Smooth muscle cell (in vitro differentiated cells): ENCODE results near the gene CAPN11. TPM values are rescaled to one million over a fixed set of nuclear protein-coding genes. Genes with fewer than 3 reads are reported as not detected.

Source experiments
- DNase-seq: peaks from one replicate; lab custom pipeline; 2025; ENCODE audit not compliant: unreplicated experiment; lab: John Stamatoyannopoulos, UW
- H2AFZ ChIP-seq: fragments of 200-600 bp; sonication (generic); 2 replicates; pipeline ENCODE4 v1.6.0; 2016; ENCODE audit warnings: antibody characterized with exemption, low read depth, mild to moderate bottlenecking
- H3F3A ChIP-seq: fragments of 200-600 bp; sonication (generic); 2 replicates; pipeline ENCODE4 v1.6.0; 2017; ENCODE audit warnings: antibody characterized with exemption, low read depth
- H3K27ac ChIP-seq: fragments of 200-600 bp; sonication (generic); 2 replicates; pipeline ENCODE4 v1.5.1; 2016; ENCODE audit warnings: low read depth, mild to moderate bottlenecking
- H3K27me3 ChIP-seq: fragments of 200-600 bp; sonication (generic); 2 replicates; pipeline ENCODE4 v1.6.1; 2016; ENCODE audit warnings: low read depth, mild to moderate bottlenecking
- H3K36me3 ChIP-seq: fragments of 200-600 bp; sonication (generic); 2 replicates; pipeline ENCODE4 v1.5.1; 2016; ENCODE audit warnings: low read depth
- H3K4me1 ChIP-seq: fragments of 200-600 bp; sonication (generic); 2 replicates; pipeline ENCODE4 v1.5.1; 2016; ENCODE audit warnings: low read depth
- H3K4me2 ChIP-seq: fragments of 200-600 bp; sonication (generic); 2 replicates; pipeline ENCODE4 v1.6.0; 2016; ENCODE audit warnings: mild to moderate bottlenecking
- H3K4me3 ChIP-seq: fragments of 200-600 bp; sonication (generic); 2 replicates; pipeline ENCODE4 v1.5.1; 2016; ENCODE audit warnings: mild to moderate bottlenecking
- H3K79me2 ChIP-seq: fragments of 200-600 bp; sonication (generic); 2 replicates; pipeline ENCODE4 v1.6.0; 2016; ENCODE audit warnings: low read depth, mild to moderate bottlenecking
- H3K9ac ChIP-seq: fragments of 200-600 bp; sonication (generic); 2 replicates; pipeline ENCODE4 v1.6.0; 2016; ENCODE audit warnings: low read depth
- H3K9me3 ChIP-seq: fragments of 200-600 bp; sonication (generic); replicated peaks from 2 replicates; pipeline ENCODE4 v1.5.1; 2016; ENCODE audit warnings: low read depth
- H4K20me1 ChIP-seq: fragments of 200-600 bp; sonication (generic); 2 replicates; pipeline ENCODE4 v1.6.0; 2016; ENCODE audit warnings: low read depth
- WGBS: methylation state at CpG from one replicate; pipeline ENCODE4 v1.1.7; 2016; ENCODE audit warnings: low lambda C conversion rate; 5-methylcytosine and 5-hydroxymethylcytosine counted together
- polyA plus RNA-seq: library from polyadenylated mRNA; unstranded; fragments of >200 nt; fragmentation: Nextera tagmentation; extraction: Ambion mirVana; gene quantifications from 2 replicates; pipeline ENCODE4 v1.2.1, GENCODE V29; 2016
- total RNA-seq: library from RNA; depleted of rRNA; stranded (reverse); fragments of >200 nt; gene quantifications from 2 replicates; pipeline ENCODE4 v1.2.3, GENCODE V29; 2014
- TF ChIP-seq, protein P1 (sequence below): fragments of 200-600 bp; sonication (generic); IDR thresholded peaks from 2 replicates; pipeline ENCODE4 v1.5.1; 2017; ENCODE audit warnings: borderline replicate concordance, mild to moderate bottlenecking, antibody characterized with exemption; ENCODE audit not compliant: insufficient read depth, poor library complexity, severe bottlenecking

The CAPN11 gene
- total and polyA plus RNA-seq, 2 experiments from 2014 or later = 0.31 TPM; not detected in 1

DNA sequence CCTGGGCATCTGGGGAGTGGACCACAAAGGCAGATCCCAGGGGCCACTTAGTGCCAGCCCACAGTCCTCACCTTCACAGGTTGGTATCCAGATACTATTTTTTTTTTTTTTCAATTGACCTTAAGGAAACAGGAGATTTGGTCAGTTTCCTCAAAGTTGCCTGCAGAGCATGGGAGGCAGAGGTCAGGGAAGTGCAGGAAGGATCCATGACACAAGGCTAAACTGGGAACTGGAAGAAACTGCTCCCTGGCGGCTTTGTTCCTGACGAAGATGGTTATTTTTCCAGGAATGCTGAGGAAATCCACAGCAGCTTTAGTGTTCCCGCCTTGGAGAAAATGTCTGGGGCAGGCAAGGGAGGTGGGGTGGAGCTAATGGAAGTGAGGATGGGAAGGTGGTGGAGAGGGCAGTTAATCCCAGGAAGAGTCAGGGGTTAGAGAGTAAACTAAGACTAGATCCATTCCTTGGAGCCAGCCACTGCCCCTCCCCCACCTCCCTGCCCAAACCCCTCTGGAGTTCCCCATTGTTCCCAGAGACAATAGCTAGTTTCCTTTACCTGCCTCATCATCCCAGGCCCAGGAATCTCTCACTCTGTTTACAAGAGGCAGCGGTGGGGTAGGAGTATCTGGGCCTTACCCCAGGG, 43.8 kb downstream of the CAPN11 start:
- TF ChIP-seq, protein P1, sequence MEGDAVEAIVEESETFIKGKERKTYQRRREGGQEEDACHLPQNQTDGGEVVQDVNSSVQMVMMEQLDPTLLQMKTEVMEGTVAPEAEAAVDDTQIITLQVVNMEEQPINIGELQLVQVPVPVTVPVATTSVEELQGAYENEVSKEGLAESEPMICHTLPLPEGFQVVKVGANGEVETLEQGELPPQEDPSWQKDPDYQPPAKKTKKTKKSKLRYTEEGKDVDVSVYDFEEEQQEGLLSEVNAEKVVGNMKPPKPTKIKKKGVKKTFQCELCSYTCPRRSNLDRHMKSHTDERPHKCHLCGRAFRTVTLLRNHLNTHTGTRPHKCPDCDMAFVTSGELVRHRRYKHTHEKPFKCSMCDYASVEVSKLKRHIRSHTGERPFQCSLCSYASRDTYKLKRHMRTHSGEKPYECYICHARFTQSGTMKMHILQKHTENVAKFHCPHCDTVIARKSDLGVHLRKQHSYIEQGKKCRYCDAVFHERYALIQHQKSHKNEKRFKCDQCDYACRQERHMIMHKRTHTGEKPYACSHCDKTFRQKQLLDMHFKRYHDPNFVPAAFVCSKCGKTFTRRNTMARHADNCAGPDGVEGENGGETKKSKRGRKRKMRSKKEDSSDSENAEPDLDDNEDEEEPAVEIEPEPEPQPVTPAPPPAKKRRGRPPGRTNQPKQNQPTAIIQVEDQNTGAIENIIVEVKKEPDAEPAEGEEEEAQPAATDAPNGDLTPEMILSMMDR = no peak
- H3K4me1 ChIP-seq = peaks cover 22% of the 10 kb centered on the region
- no peak overlapping the region for H2AFZ ChIP-seq
- DNase-seq = no peak
- no peak overlapping the region for H3K9ac ChIP-seq
- no peaks in the 10 kb centered on the region for H3K36me3 ChIP-seq
- no peaks in the 10 kb centered on the region for H3K9me3 ChIP-seq
- no peak overlapping the region for H3K4me2 ChIP-seq
- no peaks in the 10 kb centered on the region for H3F3A ChIP-seq
- H3K79me2 ChIP-seq = no peaks in the 10 kb centered on the region
- H3K27ac ChIP-seq = no peak overlapping the region
- H3K27me3 ChIP-seq = no peaks in the 10 kb centered on the region
- WGBS = 76% methylated on average over 4 of the region's 4 CpGs
- no peaks in the 10 kb centered on the region for H4K20me1 ChIP-seq
- no peak overlapping the region for H3K4me3 ChIP-seq

DNA sequence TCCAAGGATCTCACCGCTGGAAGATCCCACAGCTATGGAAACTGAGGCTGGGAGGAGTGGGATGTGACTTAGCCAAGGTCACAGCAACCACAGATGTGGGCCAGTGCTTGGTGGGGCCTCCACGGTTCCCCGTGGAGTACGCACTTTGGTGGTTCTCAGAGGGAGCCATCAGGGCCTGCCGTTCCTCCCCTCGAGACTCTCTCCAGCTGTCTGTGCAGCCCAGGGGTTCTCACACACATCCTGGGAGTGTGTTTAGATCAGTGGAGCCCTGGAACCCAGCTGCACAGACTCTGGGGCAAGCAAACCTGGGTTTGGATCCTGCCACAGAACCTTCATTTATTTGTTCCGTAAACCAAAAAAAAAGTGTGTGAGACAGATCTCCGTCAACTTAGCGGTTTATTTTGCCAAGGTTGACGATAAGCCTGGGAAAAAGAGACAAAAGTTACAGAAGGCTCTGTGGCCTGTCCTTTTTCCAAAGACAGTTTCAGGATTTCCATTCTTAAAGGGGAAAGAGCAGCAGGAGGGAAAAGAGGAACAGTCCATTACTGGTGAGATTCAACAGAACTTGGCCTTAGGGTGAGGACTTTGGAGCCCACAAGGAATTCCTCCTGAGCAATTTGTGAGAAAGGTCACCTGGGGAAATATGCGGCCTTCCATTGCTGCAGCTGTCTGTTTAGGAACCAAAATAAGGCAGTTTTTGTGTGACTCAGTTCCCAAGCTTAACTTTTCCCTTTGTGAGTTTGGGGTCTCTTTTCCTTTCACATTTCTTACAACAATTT, 44.5 kb downstream of the CAPN11 start:
- Histone ChIP-seq H3K9ac (no peak overlapping the region), H3K4me2 (no peak overlapping the region), H4K20me1 (no peaks in the 10 kb centered on the region), H3K79me2 (no peaks in the 10 kb centered on the region), H3K4me1 (peaks cover 22% of the 10 kb centered on the region), H3F3A (no peaks in the 10 kb centered on the region), H3K36me3 (no peaks in the 10 kb centered on the region), H2AFZ (no peak overlapping the region), H3K27ac (no peak overlapping the region), H3K27me3 (no peaks in the 10 kb centered on the region), H3K9me3 (no peaks in the 10 kb centered on the region), H3K4me3 (no peak overlapping the region)
- TF ChIP-seq, protein P1 = no peak
- DNase-seq = no peak
- 74% methylated on average over 11 of the region's 11 CpGs for WGBS

DNA sequence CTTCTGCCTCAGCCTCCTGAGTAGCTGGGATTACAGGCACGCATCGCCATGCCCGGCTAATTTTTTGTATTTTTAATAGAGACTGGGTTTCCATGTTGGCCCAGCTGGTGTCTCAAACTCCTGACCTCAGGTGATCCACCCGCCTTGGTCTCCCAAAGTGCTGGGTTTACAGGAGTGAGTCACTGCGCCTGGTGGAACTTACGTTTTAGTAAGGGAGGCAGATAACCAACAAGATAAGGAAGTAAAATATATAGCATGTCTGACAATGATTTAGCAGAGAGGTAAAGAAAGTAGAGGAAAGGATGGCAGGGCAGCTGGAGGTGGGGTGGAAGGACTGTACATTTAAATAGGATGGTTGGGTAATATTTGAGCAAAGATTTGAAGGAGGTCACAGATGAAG, 45.3 kb downstream of the CAPN11 start:
- H3K27me3 ChIP-seq = no peaks in the 10 kb centered on the region
- WGBS = 64% methylated on average over 6 of the region's 6 CpGs
- H3K27ac ChIP-seq = no peak overlapping the region
- TF ChIP-seq, protein P1 = no peak
- H3K9me3 ChIP-seq = no peaks in the 10 kb centered on the region
- H3K79me2 ChIP-seq = no peaks in the 10 kb centered on the region
- no peak overlapping the region for H3K9ac ChIP-seq
- H3K36me3 ChIP-seq = no peaks in the 10 kb centered on the region
- H3K4me3 ChIP-seq = no peak overlapping the region
- H2AFZ ChIP-seq = no peak overlapping the region
- no peaks in the 10 kb centered on the region for H3F3A ChIP-seq
- no peak overlapping the region for H3K4me2 ChIP-seq
- H4K20me1 ChIP-seq = no peaks in the 10 kb centered on the region
- peaks cover 22% of the 10 kb centered on the region for H3K4me1 ChIP-seq
- no peak for DNase-seq
